GM18508 (cell line): ENCODE results near the gene ADARB2.

Source experiments
- ATAC-seq: cut with Tn5 transposase; IDR thresholded peaks from one replicate; pipeline ENCODE4 v1.9.1; 2021; ENCODE audit warnings: moderate number of reproducible peaks; ENCODE audit not compliant: insufficient read depth, unreplicated experiment

The ADARB2 gene

GRCh38 chr10:1290071-1290471, 447.3 kb downstream of the ADARB2 start:
- no peak for ATAC-seq

DNA sequence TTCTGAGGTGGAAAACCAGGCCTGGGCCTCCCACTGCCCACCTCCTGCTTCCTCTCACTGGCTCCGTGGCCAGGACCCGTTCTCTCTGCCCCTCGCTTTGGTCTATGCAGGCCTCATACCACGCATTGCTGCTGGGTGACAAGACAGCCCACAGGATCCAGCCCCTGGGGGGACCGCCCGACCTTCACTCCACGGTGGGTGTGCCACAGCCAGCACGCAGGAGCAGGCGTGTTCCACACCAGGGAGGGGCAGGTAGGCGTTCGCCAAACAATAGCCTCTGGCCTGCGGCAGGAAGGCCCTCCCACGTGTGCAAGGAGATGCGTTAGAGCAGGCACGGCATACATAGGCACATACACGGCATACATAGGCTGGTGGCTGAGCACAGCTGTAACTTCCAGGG, 447.7 kb downstream of the ADARB2 start:
- ATAC-seq: no peak

GRCh38 chr10:1287971-1288401, 449.3 kb downstream of the ADARB2 start:
- no peak for ATAC-seq

GRCh38 chr10:1287487-1287886, 449.8 kb downstream of the ADARB2 start:
- ATAC-seq: no peak

- ATAC-seq: no peak
These were observed 453.2 kb downstream of the ADARB2 start for GRCh38 chr10:1284076-1284475.

- no peak for ATAC-seq
These were observed 455.9 kb downstream of the ADARB2 start for GRCh38 chr10:1281405-1281782.

GRCh38 chr10:1280466-1281404, 456.6 kb downstream of the ADARB2 start:
- ATAC-seq: no peak

GRCh38 chr10:1278306-1278705, 459.0 kb downstream of the ADARB2 start:
- no peak for ATAC-seq

DNA sequence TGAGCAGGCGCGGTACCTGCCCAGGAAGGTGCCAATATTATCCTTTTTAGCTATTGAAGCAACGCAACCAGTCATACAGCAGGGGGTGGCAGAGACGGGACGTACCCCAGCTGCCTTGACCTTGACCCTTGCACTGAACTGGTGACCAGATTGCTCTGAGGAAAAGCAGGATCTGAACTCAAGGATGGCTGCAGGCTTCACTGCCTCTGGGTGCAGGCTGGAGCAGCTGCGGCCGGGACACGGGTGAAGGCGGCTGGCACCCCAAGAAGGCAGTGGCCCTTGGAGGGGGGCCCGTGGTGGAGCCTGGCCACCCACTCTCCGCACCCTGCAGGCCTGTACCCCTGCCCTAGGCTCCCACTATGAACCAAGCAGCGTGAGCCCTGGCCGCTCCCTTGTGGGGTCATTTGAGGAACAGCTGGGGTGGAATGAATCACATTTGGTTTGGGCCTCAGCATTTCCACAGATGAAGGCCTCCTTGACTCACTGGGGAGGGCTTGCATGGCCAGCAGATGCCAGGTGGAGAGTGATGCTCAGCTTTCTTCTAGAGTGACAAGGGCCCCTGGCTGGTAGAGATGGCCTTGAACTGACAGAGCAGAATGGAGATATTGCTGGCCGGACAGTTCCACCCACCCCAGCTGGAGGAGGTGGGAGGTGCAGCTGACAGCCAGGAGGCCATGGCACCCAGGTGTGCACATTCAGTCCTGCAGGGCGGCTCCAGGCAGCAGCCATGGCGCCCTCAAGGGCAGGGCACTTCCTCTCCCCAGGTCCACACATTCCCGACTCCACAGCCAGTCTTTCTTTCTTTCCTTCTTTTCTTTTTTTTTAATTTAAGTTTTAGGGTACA, 462.4 kb downstream of the ADARB2 start:
- ATAC-seq: no peak

DNA sequence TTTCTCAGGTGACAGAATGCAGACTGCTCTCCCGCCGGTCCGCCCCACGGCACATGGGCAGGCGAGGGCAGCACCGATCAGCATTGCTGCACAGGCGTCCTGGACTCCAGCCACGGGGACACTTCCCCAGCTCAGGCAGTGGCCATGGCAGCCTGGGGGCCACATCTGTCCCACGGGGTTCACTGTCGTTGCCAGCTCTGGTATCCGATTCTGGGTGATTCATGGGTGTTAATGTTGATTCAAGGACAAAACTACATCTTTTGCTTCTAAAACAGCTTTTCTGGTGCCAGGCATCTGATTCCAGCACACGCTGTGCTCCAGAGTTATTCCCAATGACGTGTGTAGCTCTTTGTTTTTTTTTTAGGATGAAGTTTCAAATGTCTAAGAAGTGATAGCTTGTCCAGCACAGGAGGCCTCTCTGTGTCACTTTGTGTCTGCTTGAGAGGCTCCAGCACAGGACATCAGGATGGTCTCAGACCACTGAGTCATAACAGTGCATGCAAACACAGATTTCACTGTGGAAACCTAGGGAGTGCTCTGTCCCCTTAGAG, 463.1 kb downstream of the ADARB2 start:
- no peak for ATAC-seq

- ATAC-seq: no peak
These were observed 463.8 kb downstream of the ADARB2 start for GRCh38 chr10:1273372-1274105.

DNA sequence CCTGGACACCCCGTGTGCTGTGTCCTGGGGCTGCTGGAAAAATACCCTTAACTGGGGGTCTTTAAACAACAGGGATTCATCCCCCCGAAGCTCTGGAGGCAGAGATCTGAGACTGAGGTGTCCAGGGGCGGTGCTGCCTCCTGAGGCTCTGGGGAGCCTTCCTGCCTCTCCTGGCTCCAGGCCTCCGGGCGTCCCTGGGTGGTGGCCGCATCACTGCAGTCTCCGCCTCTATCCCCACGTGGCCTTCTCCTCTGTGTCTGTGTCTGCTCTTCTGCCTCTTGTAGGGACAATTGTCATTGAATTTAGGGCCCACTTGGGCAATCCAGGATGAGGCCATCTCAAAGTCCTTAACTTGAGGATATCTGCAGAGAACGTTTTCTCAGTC, 464.6 kb downstream of the ADARB2 start:
- no peak for ATAC-seq

DNA sequence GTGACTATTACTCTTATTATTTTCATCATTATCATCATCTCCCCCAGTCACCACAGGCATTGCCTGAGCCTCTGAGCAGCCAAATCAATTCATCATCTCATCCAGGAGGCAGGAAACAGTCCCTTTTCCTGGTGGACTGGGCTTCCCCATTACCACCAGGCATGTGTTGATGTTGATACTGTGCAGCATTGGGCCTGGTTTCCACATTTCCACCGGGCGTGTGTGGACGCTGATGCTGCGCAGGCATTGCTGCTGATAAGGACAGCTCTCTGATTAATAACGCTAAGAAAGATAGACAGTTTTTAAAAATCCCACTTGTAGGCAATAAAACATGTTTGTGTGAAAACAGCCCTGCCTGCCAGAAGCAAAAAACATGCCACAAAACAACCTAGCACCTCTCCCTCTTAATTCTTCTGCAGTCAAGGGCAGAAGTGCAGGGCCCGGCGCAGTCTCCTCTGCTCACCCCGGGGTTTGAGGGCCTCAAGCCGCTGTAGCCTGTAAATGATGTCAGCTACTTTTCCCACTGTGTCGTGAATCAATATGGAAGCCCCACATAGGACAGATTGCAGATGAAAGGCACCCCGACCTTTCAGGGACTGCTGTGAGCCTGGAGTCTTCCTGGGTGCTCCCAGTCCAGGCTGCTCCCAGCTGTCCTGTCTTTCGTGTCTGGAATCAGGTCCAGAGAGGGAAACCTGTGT, 465.1 kb downstream of the ADARB2 start:
- ATAC-seq: no peak

GRCh38 chr10:1270906-1271305, 466.4 kb downstream of the ADARB2 start:
- ATAC-seq: no peak

DNA sequence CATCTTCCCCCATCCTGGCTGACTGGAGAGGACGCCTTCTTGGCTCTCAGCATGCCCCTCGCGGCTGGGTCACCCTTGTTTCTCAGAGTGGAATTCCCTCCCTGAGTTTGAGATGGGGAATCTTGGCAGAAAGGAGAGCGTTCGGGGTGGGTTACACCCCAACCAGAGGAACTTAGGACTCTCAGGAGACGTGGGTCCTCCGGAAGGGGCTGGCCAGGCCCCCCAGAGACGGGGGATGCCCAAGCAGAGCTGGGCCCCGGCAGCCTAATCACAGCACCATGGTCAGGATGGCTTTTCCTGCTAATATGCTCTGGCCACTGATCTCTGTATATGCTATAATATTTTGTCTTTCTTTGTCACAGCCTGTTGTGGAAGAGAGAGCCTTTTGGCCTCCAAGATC, 466.8 kb downstream of the ADARB2 start:
- ATAC-seq: no peak

- no peak for ATAC-seq
These were observed 468.5 kb downstream of the ADARB2 start for GRCh38 chr10:1268831-1269230.

DNA sequence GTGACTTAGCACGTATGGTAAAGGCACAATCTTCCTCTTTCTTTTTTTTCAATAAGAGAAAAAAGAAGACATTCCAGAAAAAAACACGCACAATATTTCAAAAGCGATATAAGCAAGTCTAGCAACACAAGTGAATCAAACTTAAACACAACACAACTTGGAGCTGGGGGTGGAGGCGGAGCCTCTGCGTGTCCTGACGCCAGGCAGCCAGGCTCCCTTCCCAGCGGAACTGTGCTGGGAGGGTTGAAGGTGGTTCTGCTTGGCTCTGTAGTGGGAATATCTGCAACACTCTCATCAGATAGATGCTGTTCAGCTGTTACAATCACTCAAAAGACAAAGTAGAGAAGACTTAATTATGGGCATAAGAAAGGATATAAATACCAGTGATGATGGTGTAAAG, 469.8 kb downstream of the ADARB2 start:
- ATAC-seq: no peak

DNA sequence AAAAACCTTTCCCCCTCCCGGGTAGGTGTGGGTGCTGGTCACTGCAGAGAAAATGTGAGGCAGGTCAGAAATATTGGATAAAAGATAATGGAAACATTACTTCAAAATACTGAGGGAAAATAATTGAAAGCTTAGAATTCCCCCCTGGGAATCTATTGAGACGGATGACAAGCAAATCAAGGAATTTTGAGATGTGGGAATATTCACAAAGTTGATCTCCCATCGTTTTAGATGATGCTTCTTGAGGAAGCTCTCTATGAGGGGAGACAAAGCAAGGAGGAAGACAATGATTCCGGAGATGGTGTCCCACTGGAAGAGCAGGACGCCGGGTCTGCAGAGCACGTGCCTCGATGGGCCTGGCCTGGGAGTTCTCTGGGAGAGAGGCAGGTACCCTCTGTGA, 470.2 kb downstream of the ADARB2 start:
- no peak for ATAC-seq

GRCh38 chr10:1266033-1266802, 471.1 kb downstream of the ADARB2 start:
- no peak for ATAC-seq
